NCI-H2171 treated with DMSO at 0.1 percent for 48 hours (cell line): Measurements from ENCODE around the gene SLC12A7.
"Not testable (repeated sequence)": the region's sequence is repeated elsewhere in the genome, so short reads cannot be mapped to it uniquely, and the experiment has no call there.

Experiments used
- DNase-seq: peaks from one replicate; lab custom pipeline; 2025; lab: John Stamatoyannopoulos, UW

SLC12A7 gene

GRCh38 chr5:1111727-1112289, at the start of gene SLC12A7:
Gene SLC12A7, minus strand, starts transcription at chr5:1112063. Its CDS starts 72 bp downstream, at chr5:1111991.
- peak; percentile 49 for DNase-seq

- no peak for DNase-seq
These were observed 49.4 kb upstream of the SLC12A7 start for GRCh38 chr5:1161108-1161832.

DNA sequence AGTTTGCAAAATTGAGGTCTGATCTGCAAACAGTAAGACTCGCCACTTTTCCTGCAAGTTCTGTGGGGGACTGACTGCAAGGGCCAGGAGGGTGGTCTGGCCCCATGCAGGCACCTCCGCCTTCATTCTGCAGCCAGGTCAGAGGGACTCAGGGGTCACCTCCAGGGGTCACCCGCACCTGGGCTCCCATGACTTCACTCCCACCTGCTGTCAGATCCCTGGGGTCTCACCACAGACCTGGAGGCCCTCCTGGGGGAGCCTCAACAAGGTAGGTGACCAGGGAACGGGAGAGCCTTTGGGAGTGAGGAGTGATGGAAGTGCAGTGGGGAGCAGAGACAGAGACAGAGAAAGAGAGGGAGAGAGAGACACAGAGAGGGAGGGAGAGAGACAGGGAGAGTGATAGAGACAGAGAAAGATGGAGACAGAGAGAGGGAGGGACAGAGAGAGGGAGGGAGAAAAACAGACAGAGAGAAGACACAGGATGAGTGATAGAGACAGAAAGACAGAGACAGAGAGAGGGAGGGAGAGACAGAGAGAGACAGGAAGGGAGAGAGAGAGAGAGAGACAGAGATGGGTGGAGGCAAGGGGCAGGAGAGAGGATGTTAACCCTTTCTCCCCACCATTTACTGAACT, 48.0 kb upstream of the SLC12A7 start:
- no peak for DNase-seq

GRCh38 chr5:1159341-1159675, 47.4 kb upstream of the SLC12A7 start:
- DNase-seq: no peak

DNA sequence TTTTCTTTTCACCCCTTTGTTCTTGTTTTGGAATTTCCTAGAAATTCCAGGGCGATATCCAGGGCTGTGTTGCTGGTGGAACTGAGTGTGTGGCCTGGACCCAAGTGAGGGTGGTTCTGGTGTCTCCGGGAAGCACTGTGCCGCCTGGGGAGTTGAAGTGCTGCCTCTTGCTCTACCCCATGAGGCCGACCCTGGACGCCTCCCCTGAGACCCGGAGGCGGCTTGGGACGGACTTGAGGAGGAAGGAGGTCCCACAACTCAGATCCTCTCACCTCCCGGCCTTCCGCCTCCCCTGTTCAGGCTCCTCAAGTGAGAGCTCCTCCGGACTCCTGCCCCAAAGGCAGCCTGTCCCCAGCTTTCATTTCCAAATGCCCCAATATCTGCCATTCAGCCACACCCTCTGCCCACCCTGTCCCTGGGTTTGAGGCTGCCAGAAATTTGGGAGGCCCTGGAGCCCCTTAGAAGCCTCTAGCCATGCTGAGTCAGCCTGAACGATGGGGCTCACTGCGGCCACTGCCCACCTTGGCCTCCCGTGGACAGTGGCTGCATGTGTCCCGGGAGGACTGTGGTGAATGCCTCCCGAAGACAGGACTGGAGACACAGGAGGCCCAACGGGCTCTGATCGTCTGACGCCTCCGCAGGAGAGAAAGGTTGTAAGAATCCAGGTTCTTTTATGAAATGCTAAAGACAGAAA, 46.9 kb upstream of the SLC12A7 start:
- no peak for DNase-seq

GRCh38 chr5:1157461-1157986, 45.7 kb upstream of the SLC12A7 start:
- DNase-seq: not testable (repeated sequence)

DNA sequence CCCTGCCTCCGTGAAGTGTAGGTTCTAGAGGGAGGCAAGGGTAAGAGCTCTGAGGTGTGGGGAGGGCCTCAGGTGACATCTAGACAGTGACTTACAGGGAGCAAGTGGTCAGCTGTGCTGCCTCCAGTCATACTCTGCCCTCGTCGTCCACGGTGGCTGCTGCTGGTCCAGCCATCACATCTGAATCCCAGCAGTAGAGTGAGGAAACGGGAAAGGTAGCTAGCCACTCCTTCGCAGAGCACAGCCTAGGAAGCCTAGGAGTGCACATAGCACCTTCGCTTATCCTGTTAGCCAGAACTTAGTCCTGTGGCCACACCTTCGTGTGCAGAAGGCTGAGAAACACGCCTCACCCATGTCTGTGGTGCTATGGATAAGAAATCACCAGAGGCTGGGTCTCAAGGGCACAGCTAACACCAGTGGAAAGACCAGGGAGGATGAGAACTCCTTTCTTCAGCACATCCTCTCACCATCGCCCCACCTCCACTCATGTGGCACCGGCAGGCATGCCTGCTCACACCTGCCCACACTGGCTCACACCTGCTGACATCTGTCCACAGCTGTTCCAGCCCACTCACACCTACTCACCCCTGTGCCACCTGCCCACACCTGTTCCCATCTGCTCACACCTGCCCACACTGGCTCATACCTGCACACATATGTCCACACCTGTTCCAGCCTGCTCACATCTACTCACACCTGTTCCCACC, 45.0 kb upstream of the SLC12A7 start:
- DNase-seq: no peak

GRCh38 chr5:1156033-1156753, 44.3 kb upstream of the SLC12A7 start:
- DNase-seq: no peak

DNA sequence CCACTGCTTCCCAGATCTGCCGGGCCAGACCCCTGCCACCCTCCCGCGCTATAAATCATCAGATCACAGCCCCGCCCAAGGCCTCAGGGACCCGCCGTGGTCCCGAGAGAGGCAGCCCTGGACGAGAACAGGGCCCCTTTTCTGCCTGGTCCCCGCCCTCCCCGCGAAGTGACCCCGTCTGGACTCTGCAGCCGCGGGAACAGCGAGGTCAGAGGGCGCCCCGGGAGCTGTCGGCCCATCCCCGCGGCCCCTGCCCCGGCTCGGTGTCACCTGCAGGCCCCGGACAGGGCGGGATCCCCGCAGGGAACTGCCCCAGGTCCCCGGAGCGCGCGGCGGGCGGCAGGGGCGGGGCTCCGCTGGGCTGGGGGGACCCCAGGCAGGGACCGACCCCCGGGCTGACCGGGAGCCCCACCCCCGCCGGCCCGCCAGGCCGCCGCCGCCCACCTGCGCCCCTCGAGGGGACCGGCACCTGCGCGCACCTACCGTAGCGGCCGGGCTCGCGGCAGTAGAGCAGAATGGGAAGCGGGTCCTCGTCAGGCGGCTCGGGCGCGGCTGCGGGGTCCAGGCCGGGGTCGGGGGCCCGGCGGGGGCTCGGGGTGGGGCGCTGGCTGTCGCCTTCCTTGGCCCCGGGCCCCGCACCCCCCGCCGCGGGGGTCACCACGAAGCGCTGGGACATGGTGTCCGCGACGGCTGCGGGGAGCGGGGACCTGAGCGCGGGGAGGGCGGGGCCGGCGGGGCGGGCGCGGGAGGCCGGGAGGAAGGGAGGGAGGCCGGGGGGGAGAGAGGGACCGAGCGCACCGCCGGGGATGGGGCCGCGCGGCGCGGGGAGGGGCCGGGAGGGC, 43.5 kb upstream of the SLC12A7 start:
- DNase-seq: no peak

GRCh38 chr5:1153428-1153827, 41.6 kb upstream of the SLC12A7 start:
- no peak for DNase-seq

DNA sequence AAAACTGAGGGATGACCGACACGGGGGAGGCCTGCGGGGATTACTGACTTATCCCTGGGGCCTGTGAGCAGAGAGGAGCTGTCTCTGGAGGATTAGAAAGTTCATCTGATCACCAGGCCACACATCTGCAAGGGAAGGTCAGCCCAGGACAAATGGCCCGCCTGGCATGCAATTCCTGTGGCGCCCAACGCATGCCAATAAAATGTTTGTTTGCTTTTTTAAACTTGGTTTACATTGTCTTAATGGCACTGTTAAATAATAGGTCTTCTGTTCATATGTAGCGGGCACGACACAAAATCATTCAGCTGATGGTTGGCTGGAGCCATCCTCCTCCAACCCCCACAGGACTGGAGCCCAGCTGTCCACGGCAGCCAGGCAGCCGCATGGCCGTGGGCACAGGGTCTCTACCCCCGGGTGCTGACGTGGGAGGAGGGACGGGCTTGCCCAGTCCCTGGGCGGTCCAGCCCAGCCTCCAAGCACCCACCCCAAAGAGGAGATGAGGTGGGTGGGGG, 41.0 kb upstream of the SLC12A7 start:
- no peak for DNase-seq

DNA sequence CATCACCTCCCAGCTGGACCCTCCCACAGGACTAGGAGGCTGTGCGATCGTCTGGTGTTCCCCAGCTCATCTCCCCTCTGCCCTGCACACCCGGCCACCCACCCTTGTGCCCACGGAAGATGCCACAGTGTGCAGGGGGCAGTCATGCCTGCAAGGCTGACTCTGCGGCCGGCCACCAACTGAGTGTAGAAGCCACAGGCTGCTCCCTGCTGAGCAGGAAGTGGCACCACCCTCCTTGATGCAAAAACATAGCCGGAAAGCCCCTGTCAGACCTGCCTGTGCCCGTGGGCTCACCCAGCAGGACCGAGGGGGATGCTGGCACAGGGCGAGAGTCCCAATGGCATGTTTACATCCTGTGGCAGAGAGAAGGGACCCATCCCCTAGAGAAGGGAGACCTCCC, 40.3 kb upstream of the SLC12A7 start:
- DNase-seq: no peak

DNA sequence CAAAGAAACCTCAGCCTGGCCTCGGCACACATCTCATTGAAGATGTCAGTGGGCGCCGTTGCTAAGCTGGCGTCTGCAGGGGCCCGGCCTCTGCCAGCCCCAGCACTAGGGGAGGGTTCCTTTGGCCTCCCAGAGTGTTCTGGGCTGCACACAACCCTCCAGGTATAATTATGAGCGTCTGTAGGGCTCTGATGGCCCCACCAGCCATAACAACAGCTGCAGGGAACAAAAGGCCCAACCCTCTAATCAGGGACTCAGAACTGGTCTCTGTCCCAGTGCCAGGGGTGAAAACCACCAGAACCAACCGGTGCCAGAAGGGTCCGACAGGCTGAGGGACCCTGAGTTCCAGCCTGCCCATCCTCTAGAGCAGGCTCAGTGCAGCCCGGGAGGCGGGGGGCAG, 39.5 kb upstream of the SLC12A7 start:
- DNase-seq: no peak

DNA sequence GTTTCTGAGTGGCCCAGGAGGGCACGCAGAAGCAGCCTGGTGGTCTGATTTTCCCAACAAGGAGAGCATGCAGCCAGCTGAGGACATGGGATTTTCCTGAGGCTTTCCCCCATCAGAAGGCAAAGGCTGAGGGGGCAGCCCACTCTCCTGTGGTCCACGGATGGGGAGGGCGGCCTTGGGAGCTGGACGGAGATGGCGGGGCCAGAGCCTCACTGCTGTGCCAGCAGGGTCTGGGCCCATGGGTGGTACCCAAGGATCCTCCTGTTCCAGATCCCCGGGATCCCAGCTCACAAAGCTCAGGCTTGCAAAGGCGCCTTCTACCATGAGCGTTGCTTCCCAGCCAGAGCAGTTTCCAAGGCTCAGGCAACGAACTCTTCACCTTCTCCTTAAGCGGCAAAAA, 39.0 kb upstream of the SLC12A7 start:
- no peak for DNase-seq

- DNase-seq: no peak
These were observed 33.0 kb upstream of the SLC12A7 start for GRCh38 chr5:1144638-1145396.

GRCh38 chr5:1144089-1144488, 32.2 kb upstream of the SLC12A7 start:
- DNase-seq: no peak

GRCh38 chr5:1143670-1143951, 31.7 kb upstream of the SLC12A7 start:
- DNase-seq: no peak

GRCh38 chr5:1142886-1143669, 31.2 kb upstream of the SLC12A7 start:
- DNase-seq: no peak

GRCh38 chr5:1141834-1142233, 30.0 kb upstream of the SLC12A7 start:
- no peak for DNase-seq
